IMR-90 (cell line): Measurements from ENCODE around the gene PROKR2. TPM values are rescaled to one million over a fixed set of nuclear protein-coding genes. Genes with fewer than 3 reads are reported as not detected.

Experiments used
- ATAC-seq: fragments of 200-7000 bp; cut with Tn5 transposase; 2 replicates; pipeline ENCODE4 v1.9.1; 2020; ENCODE audit warnings: low read depth, mild to moderate bottlenecking, moderate library complexity
- BruUV-seq: library from RNA; stranded (reverse); fragments of 400-500 nt; replicated peaks from 2 replicates; lab custom pipeline; 2021; lab: Mats Ljungman, UMichigan
- CTCF ChIA-PET: fragments of 300-600 bp; formaldehyde crosslinking; extraction: SDS; loops from one replicate; lab custom pipeline; 2021; ENCODE audit warnings: antibody characterized with exemption; lab: Yijun Ruan, JAX
- POLR2A ChIA-PET: fragments of 300-600 bp; sonication (Branson Sonifier 250); formaldehyde crosslinking; loops from one replicate; lab custom pipeline; 2022; ENCODE audit warnings: antibody characterized with exemption; ENCODE audit not compliant: unreplicated experiment; lab: Charles Lee
- DNase-seq: peaks from one replicate; pipeline ENCODE4 v3.0.0; 2013
- H2AFZ ChIP-seq: replicated peaks from 2 replicates; pipeline ENCODE3; 2013; ENCODE audit warnings: low read length, mild to moderate bottlenecking; ENCODE audit not compliant: poor library complexity
- H2AK5ac ChIP-seq: 2 replicates; pipeline ENCODE4 v1.6.1; 2013; ENCODE audit warnings: low read depth, low read length, inconsistent platforms
- H2AK9ac ChIP-seq: replicated peaks from 2 replicates; pipeline ENCODE3; 2013; ENCODE audit warnings: mild to moderate bottlenecking, low read depth, low read length, moderate library complexity; ENCODE audit not compliant: poor library complexity
- H2BK120ac ChIP-seq: 2 replicates; pipeline ENCODE4 v1.6.1; 2013; ENCODE audit warnings: low read depth, low read length, inconsistent platforms
- H2BK15ac ChIP-seq: 3 replicates; pipeline ENCODE4 v1.6.1; 2013; ENCODE audit warnings: low read depth, low read length, inconsistent platforms
- H2BK20ac ChIP-seq: 2 replicates; pipeline ENCODE4 v1.6.1; 2013; ENCODE audit warnings: low read depth, mild to moderate bottlenecking, inconsistent platforms, low read length, moderate library complexity
- H2BK5ac ChIP-seq: 2 replicates; pipeline ENCODE4 v1.6.1; 2013; ENCODE audit warnings: mild to moderate bottlenecking, low read depth, low read length, inconsistent platforms; ENCODE audit not compliant: poor library complexity, severe bottlenecking
- H3K14ac ChIP-seq: replicated peaks from 2 replicates; pipeline ENCODE4 v1.6.1; 2013; ENCODE audit warnings: low read depth, low read length, inconsistent platforms
- H3K18ac ChIP-seq: 2 replicates; pipeline ENCODE4 v1.6.1; 2013; ENCODE audit warnings: low read depth, low read length, control low read depth
- H3K23ac ChIP-seq: 2 replicates; pipeline ENCODE4 v1.6.1; 2013; ENCODE audit warnings: low read depth, low read length, inconsistent platforms
- H3K27ac ChIP-seq: 2 replicates; pipeline ENCODE4 v1.5.1; 2013; ENCODE audit warnings: mild to moderate bottlenecking, control low read depth, low read length; ENCODE audit not compliant: insufficient read depth
- H3K27me3 ChIP-seq: 2 replicates; pipeline ENCODE4 v1.6.1; 2013; ENCODE audit warnings: low read length; ENCODE audit not compliant: control insufficient read depth, insufficient read depth
- H3K36me3 ChIP-seq: 2 replicates; pipeline ENCODE4 v1.6.1; 2013; ENCODE audit warnings: low read length, mixed read lengths; ENCODE audit not compliant: control insufficient read depth, insufficient read depth
- H3K4ac ChIP-seq: 2 replicates; pipeline ENCODE4 v1.6.1; 2013; ENCODE audit warnings: low read depth, low read length, inconsistent platforms
- H3K4me1 ChIP-seq: 2 replicates; pipeline ENCODE4 v1.6.1; 2013; ENCODE audit warnings: low read length, mixed read lengths; ENCODE audit not compliant: control insufficient read depth, insufficient read depth
- H3K4me2 ChIP-seq: 2 replicates; pipeline ENCODE4 v1.6.1; 2013; ENCODE audit warnings: low read depth, mild to moderate bottlenecking, control low read depth, low read length, moderate library complexity
- H3K4me3 ChIP-seq: 2 replicates; pipeline ENCODE4 v1.5.1; 2013; ENCODE audit warnings: low read depth, mild to moderate bottlenecking, control low read depth, low read length, moderate library complexity; ENCODE audit not compliant: insufficient read depth
- H3K56ac ChIP-seq: 2 replicates; pipeline ENCODE4 v1.6.1; 2013; ENCODE audit warnings: low read length, inconsistent platforms; ENCODE audit not compliant: insufficient read depth; ENCODE audit errors: extremely low read depth
- H3K79me1 ChIP-seq, 2 experiments: 2 replicates each; pipeline ENCODE4 v1.6.1; 2013; ENCODE audit warnings: low read length in 2 of 2, inconsistent platforms in 1 of 2, low read depth in 1 of 2
- H3K9ac ChIP-seq: 2 replicates; pipeline ENCODE4 v1.6.1; 2013; ENCODE audit warnings: low read depth, low read length, control low read depth
- H3K9me1 ChIP-seq: 2 replicates; pipeline ENCODE4 v1.6.1; 2013; ENCODE audit warnings: low read length, inconsistent platforms; ENCODE audit not compliant: insufficient read depth
- H3K9me3 ChIP-seq: 2 replicates; pipeline ENCODE4 v1.6.1; 2013; ENCODE audit warnings: low read length; ENCODE audit not compliant: control insufficient read depth, insufficient read depth
- H4K20me1 ChIP-seq: 2 replicates; pipeline ENCODE4 v1.6.1; 2013; ENCODE audit warnings: low read length, inconsistent platforms; ENCODE audit not compliant: insufficient read depth
- H4K5ac ChIP-seq: 2 replicates; pipeline ENCODE4 v1.6.1; 2013; ENCODE audit warnings: mild to moderate bottlenecking, low read depth, low read length, control low read depth
- H4K8ac ChIP-seq, 2 experiments: 2 replicates each; pipeline ENCODE4 v1.6.1; 2013; ENCODE audit warnings: low read depth in 2 of 2, low read length in 2 of 2, control low read depth in 1 of 2, inconsistent platforms in 1 of 2
- H4K91ac ChIP-seq: 2 replicates; pipeline ENCODE4 v1.6.1; 2013; ENCODE audit warnings: low read depth, low read length, inconsistent platforms; ENCODE audit not compliant: insufficient read depth
- CTCF ChIP-seq: conservative IDR thresholded peaks from 2 replicates; pipeline ENCODE4 v1.5.1; 2012; ENCODE audit warnings: mild to moderate bottlenecking, low read depth, low read length, improper control_type of control experiment
- MAFK ChIP-seq: IDR thresholded peaks from 2 replicates; pipeline ENCODE4 v1.6.1; 2012; ENCODE audit warnings: low read depth, low read length, improper control_type of control experiment
- WGBS, 2 experiments: methylation state at CpG; one replicate each; pipeline versions ENCODE4 v1.1.5 to v1.1.7; 2013; ENCODE audit warnings: missing lambda C conversion rate in 2 of 2; ENCODE audit not compliant: insufficient read length in 1 of 2; ENCODE audit errors: extremely low coverage in 2 of 2; 5-methylcytosine and 5-hydroxymethylcytosine counted together
- dilution Hi-C: fragments of 300-500 bp; cut with HindIII; formaldehyde crosslinking; loops from one replicate; pipeline ENCODE4 v1.14.3; 2018; ENCODE audit warnings: low sequenced_read_pairs; ENCODE audit not compliant: unreplicated experiment
- in situ Hi-C: fragments of 300-500 bp; cut with MboI; formaldehyde crosslinking; loops from 3 replicates; pipeline ENCODE4 v1.14.3; 2019; ENCODE audit warnings: low sequenced_read_pairs, inconsistent platforms, mixed read lengths
- intact Hi-C: fragments of 100-400 bp; cut with micrococcal nuclease; formaldehyde crosslinking; loops from 2 replicates; pipeline ENCODE4 v1.10.0; 2022
- polyA plus RNA-seq, 3 experiments: library from polyadenylated mRNA; depleted of rRNA; stranded (reverse); fragments of >200 nt; gene quantifications; 2 replicates each; pipeline ENCODE4 v1.2.3, GENCODE V29; 2012; ENCODE audit warnings: low replicate concordance in 1 of 3
- total RNA-seq: library from RNA; depleted of rRNA; stranded (reverse); fragments of >200 nt; gene quantifications from 2 replicates; pipeline ENCODE4 v1.2.3, GENCODE V29; 2012

The PROKR2 gene
- total and polyA plus RNA-seq, 2 of the 4 experiments (the other 2 are of a cell fraction), result not detected

GRCh38 chr20:5361176-5361575, 44.4 kb upstream of the PROKR2 start:
- no peak overlapping the region for H4K8ac ChIP-seq
- no peak overlapping the region for H3K27ac ChIP-seq
- H3K4me3 ChIP-seq, result no peak overlapping the region
- no peaks in the 10 kb centered on the region for H3K36me3 ChIP-seq
- H3K4me2 ChIP-seq, result no peak overlapping the region
- H4K20me1 ChIP-seq, result no peaks in the 10 kb centered on the region
- H3K23ac ChIP-seq, result no peak overlapping the region
- no peak overlapping the region for H2BK20ac ChIP-seq
- no peak overlapping the region for H4K5ac ChIP-seq
- no peak overlapping the region for H2BK120ac ChIP-seq
- H2BK15ac ChIP-seq, result no peak overlapping the region
- no peak for TF ChIP-seq CTCF
- peak; percentile 74 for TF ChIP-seq MAFK
- H2AK5ac ChIP-seq, result no peak overlapping the region
- H3K18ac ChIP-seq, result no peak overlapping the region
- CTCF ChIA-PET, result no interaction called here
- in situ Hi-C loops (no loop called here), dilution Hi-C loops (no loop called here), intact Hi-C loops (no loop called here)
- no peak overlapping the region for H2BK5ac ChIP-seq
- H3K9me1 ChIP-seq, result no peaks in the 10 kb centered on the region
- no peak overlapping the region for H2AK9ac ChIP-seq
- ATAC-seq (no peak), DNase-seq (no peak)
- no peaks in the 10 kb centered on the region for H3K4me1 ChIP-seq
- H3K79me1 ChIP-seq, result no peaks in the 10 kb centered on the region
- H3K9me3 ChIP-seq, result no peaks in the 10 kb centered on the region
- no peak overlapping the region for H3K4ac ChIP-seq
- POLR2A ChIA-PET, result no interaction called here
- H3K14ac ChIP-seq, result no peak overlapping the region
- H3K9ac ChIP-seq, result no peak overlapping the region
- no peak overlapping the region for H2AFZ ChIP-seq
- no peaks in the 10 kb centered on the region for H3K27me3 ChIP-seq
- no peak overlapping the region for H3K56ac ChIP-seq
- no TSS peak for BruUV-seq
- WGBS, 2 experiments, result 33% methylated on average over 1 of the region's 4 CpGs; no CpG with 5 or more reads in 1 of the 2 experiments
- H4K91ac ChIP-seq, result no peak overlapping the region
